Panc1 (cell line): ENCODE data around the gene CDCA4. TPM values are rescaled to one million over a fixed set of nuclear protein-coding genes. Genes with fewer than 3 reads are reported as not detected.

ENCODE experiments used
- ATAC-seq: fragments of 200-7000 bp; cut with Tn5 transposase; 2 replicates; pipeline ENCODE4 v1.9.1; 2020; ENCODE audit warnings: mild to moderate bottlenecking, moderate library complexity
- BruUV-seq: library from RNA; stranded (reverse); fragments of 400-500 nt; replicated peaks from 2 replicates; lab custom pipeline; 2021; lab: Mats Ljungman, UMichigan
- CTCF ChIA-PET: fragments of 300-600 bp; sonication (Branson Sonifier 250); formaldehyde crosslinking; loops from one replicate; lab custom pipeline; 2022; ENCODE audit warnings: antibody characterized with exemption; lab: Charles Lee
- POLR2A ChIA-PET: fragments of 300-600 bp; sonication (Branson Sonifier 250); formaldehyde crosslinking; loops from one replicate; lab custom pipeline; 2022; ENCODE audit warnings: antibody characterized with exemption; lab: Charles Lee
- DNase-seq: peaks from one replicate; pipeline ENCODE4 v3.0.0-alpha.2; 2010; ENCODE audit warnings: low read depth, low spot score
- H3K27ac ChIP-seq: 2 replicates; pipeline ENCODE4 v1.5.1; 2011; ENCODE audit warnings: mild to moderate bottlenecking, low read length, inconsistent platforms
- H3K27me3 ChIP-seq: fragments of 200-500 bp; sonication (Bioruptor generic); 2 replicates; pipeline ENCODE4 v1.6.0; 2014; ENCODE audit warnings: low read length, inconsistent platforms; ENCODE audit not compliant: control insufficient read depth, insufficient read depth
- H3K36me3 ChIP-seq: fragments of 200-500 bp; sonication (Bioruptor generic); 2 replicates; pipeline ENCODE4 v1.5.1; 2014; ENCODE audit warnings: inconsistent platforms, mild to moderate bottlenecking, low read length, moderate library complexity; ENCODE audit not compliant: control insufficient read depth, insufficient read depth
- H3K4me1 ChIP-seq: 2 replicates; pipeline ENCODE4 v1.5.1; 2011; ENCODE audit warnings: inconsistent platforms, mild to moderate bottlenecking, low read length, moderate library complexity; ENCODE audit not compliant: control insufficient read depth, insufficient read depth
- H3K4me3 ChIP-seq, 2 experiments: 2 replicates each; pipeline ENCODE4 v1.5.1; 2011 to 2012; ENCODE audit warnings: low read depth in 2 of 2, low read length in 2 of 2, mild to moderate bottlenecking in 2 of 2, inconsistent platforms in 1 of 2, moderate library complexity in 1 of 2
- H3K9me3 ChIP-seq: fragments of 200-500 bp; sonication (Bioruptor generic); 2 replicates; pipeline ENCODE4 v1.5.1; 2014; ENCODE audit warnings: low read depth, mild to moderate bottlenecking, inconsistent platforms, low read length, moderate library complexity; ENCODE audit not compliant: control insufficient read depth, insufficient read depth
- CTCF ChIP-seq: fragments of 450-650 bp; IDR thresholded peaks from 2 replicates; pipeline ENCODE4 v1.5.1; 2017; ENCODE audit warnings: mild to moderate bottlenecking
- POLR2AphosphoS5 ChIP-seq: IDR thresholded peaks from 2 replicates; pipeline ENCODE4 v1.6.1; 2012; ENCODE audit warnings: mild to moderate bottlenecking, low read depth, low read length, moderate library complexity
- REST ChIP-seq, 2 experiments: IDR thresholded peaks; 2 replicates each; pipeline ENCODE4 v1.6.1; 2011 to 2012; ENCODE audit warnings: low read depth in 2 of 2, control low read depth in 1 of 2, low read length in 1 of 2, mild to moderate bottlenecking in 1 of 2, moderate library complexity in 1 of 2; ENCODE audit not compliant: insufficient read depth in 1 of 2
- SIN3A ChIP-seq: IDR thresholded peaks from 2 replicates; pipeline ENCODE4 v1.6.1; 2012; ENCODE audit warnings: low read depth, mild to moderate bottlenecking, low read length, moderate library complexity, borderline replicate concordance; ENCODE audit not compliant: insufficient read depth
- TCF7L2 ChIP-seq: IDR thresholded peaks from 2 replicates; pipeline ENCODE4 v1.6.1; 2011; ENCODE audit warnings: mild to moderate bottlenecking, low read depth, low read length, inconsistent platforms
- in situ Hi-C: cut with HindIII; loops from 2 replicates; pipeline ENCODE4 v1.10.0; 2016; ENCODE audit warnings: low sequenced_read_pairs, low pct_unique_long_range_greater_than_20kb
- intact Hi-C: fragments of 100-400 bp; cut with micrococcal nuclease; formaldehyde crosslinking; loops from one replicate; pipeline ENCODE4 v1.10.0; 2022; ENCODE audit not compliant: unreplicated experiment
- total RNA-seq: library from RNA; stranded (reverse); gene quantifications from one replicate; pipeline ENCODE4 v1.2.1, GENCODE V29; 2021; ENCODE audit not compliant: unreplicated experiment

CDCA4 gene
- total RNA-seq, 1 experiment from 2014 or later = 39.9 TPM

DNA sequence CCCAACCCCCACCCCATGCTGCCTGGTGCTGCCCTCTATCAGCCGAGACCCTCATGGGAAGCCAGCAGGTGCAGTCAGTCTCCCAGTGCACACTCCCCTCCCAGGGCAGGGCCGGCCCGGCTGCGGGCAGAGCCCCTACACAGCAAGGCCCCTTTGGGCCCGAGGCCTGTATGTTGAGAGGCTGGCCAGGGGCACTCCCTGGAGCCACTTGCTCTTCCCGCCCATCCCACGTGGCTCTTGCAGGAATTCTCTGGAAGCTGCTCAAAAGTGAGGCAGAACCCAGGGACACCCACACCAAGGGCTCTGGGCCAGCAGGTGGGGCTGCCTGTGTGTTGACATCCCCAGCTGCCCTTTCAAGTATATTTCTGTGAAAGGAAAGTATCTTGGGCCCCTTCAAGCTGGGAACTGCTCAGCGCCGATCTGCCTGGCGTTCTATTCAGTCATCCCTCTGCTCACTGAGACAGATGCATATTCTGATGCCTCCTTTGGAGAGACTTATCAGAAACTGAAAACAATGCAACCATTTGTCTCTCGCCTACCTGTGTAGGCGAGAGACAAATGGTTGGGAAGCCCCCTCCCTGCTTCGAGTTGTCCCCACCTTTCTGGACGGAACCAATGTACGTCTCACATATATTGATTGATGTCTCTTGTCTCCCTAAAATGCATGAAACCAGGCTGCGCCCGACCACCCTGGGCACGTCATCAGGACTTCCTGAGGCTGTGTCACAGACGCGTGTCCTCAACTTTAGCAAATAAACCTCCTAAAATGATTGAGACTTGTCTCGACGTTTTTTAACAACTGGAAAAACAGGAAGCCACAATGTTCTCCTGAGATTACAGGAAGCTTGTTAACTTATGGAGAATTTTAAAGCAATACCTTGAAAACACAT, 38.4 kb upstream of the CDCA4 start:
- intact Hi-C loops = no loop called here
- BruUV-seq = no TSS peak
- in situ Hi-C loops = no loop called here
- no peak overlapping the region for H3K27ac ChIP-seq
- ChIA-PET POLR2A (no interaction called here), CTCF (no interaction called here)
- no peak for DNase-seq
- no peak overlapping the region for H3K4me3 ChIP-seq
- ATAC-seq = no peak
- H3K27me3 ChIP-seq = no peaks in the 10 kb centered on the region
- TF ChIP-seq POLR2AphosphoS5 = no peak
- no peak for TF ChIP-seq TCF7L2
- TF ChIP-seq REST (IDR thresholded peaks at IDR 0.05; ENCODE audit: insufficient read depth in 1 of 2, low read depth in 2 of 2, low read length in 1 of 2) = no peak
- TF ChIP-seq CTCF = no peak
- no peak for TF ChIP-seq SIN3A
- no peaks in the 10 kb centered on the region for H3K36me3 ChIP-seq
- H3K4me1 ChIP-seq = no peaks in the 10 kb centered on the region
- no peaks in the 10 kb centered on the region for H3K9me3 ChIP-seq

- H3K36me3 ChIP-seq = no peaks in the 10 kb centered on the region
- intact Hi-C loops (no loop called here), in situ Hi-C loops (no loop called here)
- POLR2A ChIA-PET = interaction anchor here (0.6 kb wide), 3 partner anchors 11 to 281 kb away, joined by 3 to 7 read pairs (median 5); no protein-coding TSS in a partner anchor
- H3K27me3 ChIP-seq = no peaks in the 10 kb centered on the region
- no peak overlapping the region for H3K4me3 ChIP-seq
- no peak for TF ChIP-seq POLR2AphosphoS5
- no peak for TF ChIP-seq CTCF
- TF ChIP-seq REST (IDR thresholded peaks at IDR 0.05; ENCODE audit: insufficient read depth in 1 of 2, low read depth in 2 of 2, low read length in 1 of 2) = no peak
- no peak for TF ChIP-seq TCF7L2
- no peak for TF ChIP-seq SIN3A
- DNase-seq (no peak), ATAC-seq (no peak)
- H3K9me3 ChIP-seq = no peaks in the 10 kb centered on the region
- H3K4me1 ChIP-seq = no peaks in the 10 kb centered on the region
- no peak overlapping the region for H3K27ac ChIP-seq
- no TSS peak for BruUV-seq
- CTCF ChIA-PET = no interaction called here
Observed at GRCh38 chr14:105058521-105059034, 37.7 kb upstream of the CDCA4 start.
